NT2/D1 (cell line): Measurements from ENCODE around the gene KRT35.

ENCODE experiments used
- DNase-seq: peaks from one replicate; pipeline ENCODE4 v3.0.0-alpha.2; 2011; ENCODE audit warnings: low read depth, low spot score
- H3K27me3 ChIP-seq: 2 replicates; pipeline ENCODE4 v1.6.0; 2011; ENCODE audit warnings: mild to moderate bottlenecking; ENCODE audit not compliant: insufficient read length, insufficient read depth
- H3K36me3 ChIP-seq: 2 replicates; pipeline ENCODE4 v1.6.1; 2011; ENCODE audit warnings: mild to moderate bottlenecking, low read length, mixed read lengths; ENCODE audit not compliant: insufficient read depth, insufficient read length
- H3K4me1 ChIP-seq: 2 replicates; pipeline ENCODE4 v1.5.1; 2011; ENCODE audit not compliant: insufficient read depth, insufficient read length
- H3K4me3 ChIP-seq: 2 replicates; pipeline ENCODE4 v1.5.1; 2011; ENCODE audit warnings: low read depth; ENCODE audit not compliant: insufficient read length
- H3K9ac ChIP-seq: 2 replicates; pipeline ENCODE4 v1.6.0; 2011; ENCODE audit warnings: low read depth; ENCODE audit not compliant: insufficient read length
- H3K9me3 ChIP-seq: 2 replicates; pipeline ENCODE4 v1.5.1; 2011; ENCODE audit warnings: mild to moderate bottlenecking, low read length; ENCODE audit not compliant: insufficient read depth
- SUZ12 ChIP-seq: IDR thresholded peaks from 2 replicates; pipeline ENCODE4 v1.6.1; 2011; ENCODE audit not compliant: insufficient read length, insufficient read depth; ENCODE audit errors: extremely low read depth
- YY1 ChIP-seq: IDR thresholded peaks from 2 replicates; pipeline ENCODE4 v1.6.1; 2011; ENCODE audit not compliant: insufficient read length, insufficient read depth
- ZNF274 ChIP-seq: IDR thresholded peaks from 2 replicates; pipeline ENCODE4 v1.6.1; 2011; ENCODE audit warnings: mild to moderate bottlenecking, low read depth, low read length

The KRT35 gene

DNA sequence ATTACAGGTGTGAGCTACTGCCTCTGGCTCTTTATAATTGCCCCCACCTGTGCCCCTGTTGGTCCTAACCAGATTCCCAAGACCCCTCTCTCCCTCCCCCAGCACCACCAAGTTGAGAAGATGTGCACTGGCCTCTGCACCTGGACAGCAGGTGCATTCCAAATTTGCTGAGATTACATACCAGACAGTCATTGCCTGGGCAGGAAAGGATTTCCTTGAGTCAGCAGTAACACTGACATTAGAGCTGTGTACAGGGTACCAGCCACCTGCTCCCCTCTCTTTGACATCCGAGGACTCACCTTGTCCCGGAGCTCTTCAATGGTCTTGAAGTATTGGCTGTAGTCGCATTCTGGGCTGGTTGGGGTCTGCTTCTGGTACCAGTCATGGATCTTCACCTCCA lies 37.1 kb upstream of the KRT35 start:
- H3K9ac ChIP-seq, result no peak overlapping the region
- H3K4me1 ChIP-seq, result peaks cover 28% of the 10 kb centered on the region
- no peaks in the 10 kb centered on the region for H3K27me3 ChIP-seq
- no peak for DNase-seq
- no peak overlapping the region for H3K4me3 ChIP-seq
- H3K36me3 ChIP-seq, result peaks cover 11% of the 10 kb centered on the region
- no peaks in the 10 kb centered on the region for H3K9me3 ChIP-seq
- TF ChIP-seq ZNF274 (no peak), SUZ12 (no peak), YY1 (no peak)

DNA sequence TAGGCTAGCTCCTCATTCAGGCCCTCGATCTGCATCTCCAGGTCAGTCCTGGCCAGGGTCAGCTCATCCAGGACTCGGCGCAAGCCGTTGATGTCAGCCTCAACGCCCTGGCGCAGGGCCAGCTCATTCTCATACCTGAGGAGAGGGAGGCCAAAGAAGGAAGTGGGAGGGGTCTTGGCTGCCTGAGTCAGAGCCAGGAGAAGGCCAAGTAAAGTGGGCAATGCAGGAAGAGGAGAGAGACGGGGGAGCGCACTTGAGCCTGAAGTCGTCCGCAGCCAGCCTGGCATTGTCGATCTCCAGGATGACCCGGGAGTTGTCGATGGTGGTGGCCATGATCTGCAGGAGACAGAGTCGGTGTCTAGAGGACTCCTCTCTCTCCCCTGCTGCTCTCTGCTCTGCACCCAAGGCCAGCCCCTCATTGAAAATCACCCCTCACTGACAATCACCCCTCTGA lies 35.9 kb upstream of the KRT35 start:
- Histone ChIP-seq H3K9ac (no peak overlapping the region), H3K9me3 (no peaks in the 10 kb centered on the region), H3K36me3 (no peaks in the 10 kb centered on the region), H3K27me3 (no peaks in the 10 kb centered on the region), H3K4me1 (peaks cover 21% of the 10 kb centered on the region), H3K4me3 (no peak overlapping the region)
- TF ChIP-seq SUZ12 (no peak), ZNF274 (no peak), YY1 (no peak)
- DNase-seq, result no peak

DNA sequence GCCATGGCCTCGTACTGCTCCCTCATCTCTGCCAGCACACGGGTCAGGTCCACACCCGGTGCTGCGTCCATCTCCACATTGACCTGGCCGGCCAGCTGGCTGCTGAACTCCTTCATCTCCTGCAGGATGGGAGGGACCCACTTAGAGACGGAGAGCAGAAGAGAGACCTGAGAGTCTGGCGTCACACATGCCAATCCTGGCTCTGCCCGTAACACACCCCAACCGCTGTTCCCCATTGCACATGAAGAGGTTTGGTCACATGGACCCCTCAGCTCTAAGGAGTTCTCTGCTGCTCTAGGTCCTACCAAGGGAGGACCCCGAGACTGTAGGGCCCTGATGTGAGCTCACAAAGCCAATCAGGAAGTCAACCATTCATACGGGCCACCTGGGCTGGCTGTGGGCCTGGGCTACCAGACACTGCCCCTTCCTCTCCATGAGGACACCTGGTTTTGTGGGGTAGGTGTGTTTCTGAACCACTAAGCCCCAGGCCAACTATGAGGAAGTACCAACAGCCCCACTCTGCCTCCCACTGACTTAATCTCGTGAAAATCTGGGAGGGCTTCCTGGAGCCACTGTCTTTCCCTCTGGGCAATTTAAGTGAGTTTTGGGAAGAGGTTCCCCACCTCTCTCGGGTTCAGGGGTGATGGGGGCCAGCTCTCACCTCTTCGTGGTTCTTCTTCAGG lies 35.3 kb upstream of the KRT35 start:
- H3K27me3 ChIP-seq, result no peaks in the 10 kb centered on the region
- H3K9me3 ChIP-seq, result no peaks in the 10 kb centered on the region
- H3K4me1 ChIP-seq, result peaks cover 16% of the 10 kb centered on the region
- no peak for TF ChIP-seq ZNF274
- TF ChIP-seq YY1, result no peak
- TF ChIP-seq SUZ12, result no peak
- no peak overlapping the region for H3K4me3 ChIP-seq
- DNase-seq, result no peak
- no peaks in the 10 kb centered on the region for H3K36me3 ChIP-seq
- H3K9ac ChIP-seq, result no peak overlapping the region

DNA sequence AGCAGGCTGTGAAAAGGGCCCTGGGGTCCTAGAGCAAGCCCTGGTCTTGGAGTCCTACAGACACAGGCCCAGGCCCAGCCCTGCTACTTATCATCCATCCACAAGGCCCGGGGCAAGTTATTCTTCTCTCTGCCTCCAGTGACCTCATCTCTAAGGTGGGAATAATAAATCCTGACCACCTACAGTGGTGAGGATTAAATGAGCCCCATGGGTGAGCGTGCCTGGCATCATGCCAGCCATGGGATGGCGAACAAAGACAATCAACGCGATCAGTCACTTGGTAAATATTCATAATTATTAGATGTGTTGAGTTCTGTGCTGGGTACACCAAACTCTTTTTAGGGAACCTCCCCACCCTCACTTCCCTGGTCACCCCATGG lies 32.2 kb upstream of the KRT35 start:
- peaks cover 12% of the 10 kb centered on the region for H3K4me1 ChIP-seq
- TF ChIP-seq YY1, result no peak
- TF ChIP-seq ZNF274, result no peak
- TF ChIP-seq SUZ12, result no peak
- H3K9me3 ChIP-seq, result no peaks in the 10 kb centered on the region
- DNase-seq, result no peak
- H3K4me3 ChIP-seq, result no peak overlapping the region
- no peaks in the 10 kb centered on the region for H3K36me3 ChIP-seq
- no peak overlapping the region for H3K9ac ChIP-seq
- no peaks in the 10 kb centered on the region for H3K27me3 ChIP-seq

DNA sequence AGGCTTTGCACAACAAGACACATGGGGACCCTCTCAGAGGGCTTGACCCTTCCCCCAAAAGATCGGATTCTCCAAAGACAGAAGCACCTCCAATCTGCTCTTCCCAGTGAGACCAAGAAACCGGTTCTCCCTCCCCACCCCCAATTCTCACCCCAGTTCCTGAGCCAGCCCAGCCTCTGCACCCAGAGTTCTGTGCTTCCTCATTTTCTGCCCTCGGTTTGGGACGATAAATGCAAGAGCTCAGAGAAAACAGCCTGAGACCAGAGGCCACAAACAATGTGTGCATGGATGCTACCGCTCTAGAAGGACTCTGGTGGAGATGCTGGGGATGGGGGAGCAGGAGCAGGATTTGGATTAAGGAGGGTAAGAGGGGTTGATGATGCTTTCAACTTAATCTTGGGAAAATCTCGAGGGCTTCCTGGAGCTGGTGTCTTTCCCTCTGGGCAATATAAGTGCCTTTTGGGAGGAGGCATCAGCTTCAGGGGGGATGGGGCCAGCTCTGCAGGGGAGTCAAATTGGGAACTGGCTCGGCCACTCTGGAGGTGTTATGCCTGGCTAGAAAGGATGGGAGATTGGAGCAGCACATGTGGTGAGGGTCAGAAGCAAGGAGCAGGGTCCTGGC lies 31.7 kb upstream of the KRT35 start:
- no peaks in the 10 kb centered on the region for H3K27me3 ChIP-seq
- DNase-seq, result no peak
- TF ChIP-seq ZNF274 (no peak), SUZ12 (no peak), YY1 (no peak)
- no peaks in the 10 kb centered on the region for H3K36me3 ChIP-seq
- H3K4me3 ChIP-seq, result no peak overlapping the region
- H3K9ac ChIP-seq, result no peak overlapping the region
- peaks cover 12% of the 10 kb centered on the region for H3K4me1 ChIP-seq
- H3K9me3 ChIP-seq, result no peaks in the 10 kb centered on the region

DNA sequence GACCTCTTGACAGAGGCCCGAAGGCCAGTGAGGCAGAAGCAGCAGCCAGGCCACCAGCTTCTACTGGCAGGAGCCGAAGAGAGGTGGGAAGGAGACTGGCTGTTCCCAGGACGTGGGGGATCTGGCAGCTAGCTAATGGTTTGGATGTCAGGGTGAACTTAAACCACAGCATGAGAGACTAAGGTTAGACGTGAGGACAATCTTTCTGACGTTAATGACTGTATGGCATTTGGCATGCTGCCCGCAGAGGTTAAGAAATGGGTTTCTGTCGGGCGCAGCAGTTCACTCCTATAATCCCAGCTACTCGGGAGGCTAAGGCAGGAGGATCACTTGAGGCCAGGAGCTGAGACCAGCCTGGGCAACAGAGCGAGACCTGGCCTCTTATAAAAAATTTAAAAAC lies 30.8 kb upstream of the KRT35 start:
- Histone ChIP-seq H3K4me1 (peaks cover 9% of the 10 kb centered on the region), H3K9me3 (no peaks in the 10 kb centered on the region), H3K36me3 (no peaks in the 10 kb centered on the region), H3K4me3 (no peak overlapping the region), H3K9ac (no peak overlapping the region), H3K27me3 (no peaks in the 10 kb centered on the region)
- no peak for DNase-seq
- TF ChIP-seq ZNF274 (no peak), YY1 (no peak), SUZ12 (no peak)

DNA sequence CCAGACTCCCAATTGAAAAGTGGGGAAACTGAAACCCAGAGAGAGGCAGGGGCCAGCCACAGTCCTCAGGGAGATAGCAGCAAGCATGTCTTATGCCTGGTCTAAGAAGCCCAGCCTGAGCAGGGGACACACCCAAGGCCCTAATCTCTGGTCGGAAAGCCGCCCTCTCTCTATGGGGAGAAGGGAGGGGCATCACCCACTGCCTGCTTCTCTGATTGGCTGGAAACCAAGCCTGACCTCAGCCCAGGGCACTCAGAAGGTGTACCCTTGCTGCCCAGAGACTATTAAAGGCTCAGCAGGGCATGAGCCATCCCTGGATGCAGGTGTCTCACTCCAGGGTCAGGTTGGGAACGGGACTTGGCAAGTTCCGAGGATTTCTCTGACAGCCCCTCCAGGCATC lies 30.2 kb upstream of the KRT35 start:
- H3K9ac ChIP-seq, result no peak overlapping the region
- TF ChIP-seq YY1 (no peak), SUZ12 (no peak), ZNF274 (no peak)
- H3K36me3 ChIP-seq, result no peaks in the 10 kb centered on the region
- peaks cover 9% of the 10 kb centered on the region for H3K4me1 ChIP-seq
- no peak for DNase-seq
- no peaks in the 10 kb centered on the region for H3K27me3 ChIP-seq
- no peak overlapping the region for H3K4me3 ChIP-seq
- no peaks in the 10 kb centered on the region for H3K9me3 ChIP-seq
